ENCODE results near the gene TP53. TPM values are rescaled to one million over a fixed set of nuclear protein-coding genes. Genes with fewer than 3 reads are reported as not detected.

The TP53 gene
- total and polyA plus RNA-seq, 10 of the 15 experiments (the other 5 are each of a cell fraction or from before 2014, with no cell fraction given) = 35.6 to 162 (median 75.9) TPM

GRCh38 chr17:7686222-7687071 is 843 bp downstream of the TP53 start (continued):
- no peak for TF ChIP-seq ZBTB33 (IDR thresholded peaks at IDR 0.05)
- TF ChIP-seq FOS (IDR thresholded peaks at IDR 0.05; ENCODE audit: borderline replicate concordance, extremely low read depth, insufficient read length) = no peak

GRCh38 chr17:7685533-7686221 is 1.6 kb downstream of the TP53 start:
- SMC1A ChIA-PET (ENCODE audit: uncharacterized antibody, unreplicated experiment) = interaction anchor here (0.7 to 5.1 kb wide), 8 partner anchors 53 to 615 kb away, joined by 3 to 42 read pairs (median 4); partner anchors contain the start of genes MPDU1 and SENP3
- peak; percentile 81 for FAIRE-seq
- TF ChIP-seq ZNF384 (IDR thresholded peaks at IDR 0.05; ENCODE audit: borderline replicate concordance, low read depth, low read length) (no peak), NR2C1 (IDR thresholded peaks at IDR 0.05) (no peak), SP1 (IDR thresholded peaks at IDR 0.05; ENCODE audit: low read depth, low read length) (peak; percentile 75), TCF7 (IDR thresholded peaks at IDR 0.05; ENCODE audit: borderline replicate concordance) (no peak), RUNX3 (IDR thresholded peaks at IDR 0.05; ENCODE audit: low read length) (no peak; the same call in 1 of the 2 replicates), CBX5 (IDR thresholded peaks at IDR 0.05; ENCODE audit: low read depth) (no peak), PBX3 (IDR thresholded peaks at IDR 0.05; ENCODE audit: insufficient replicate concordance, low read depth, low read length) (no peak), MLLT1 (IDR thresholded peaks at IDR 0.05) (peak; percentile 92), TAF1 (IDR thresholded peaks at IDR 0.05; ENCODE audit: borderline replicate concordance, low read depth, low read length) (peak; percentile 68; the same call in 1 of the 2 replicates), BCL3 (IDR thresholded peaks at IDR 0.05; ENCODE audit: borderline replicate concordance, insufficient read depth, low read depth, low read length, poor library complexity, severe bottlenecking) (no peak), ZZZ3 (IDR thresholded peaks at IDR 0.05; ENCODE audit: control insufficient read depth, insufficient read length, low read depth) (no peak)

More at GRCh38 chr17:7685533-7686221, 1.6 kb downstream of the TP53 start:
- peak overlapping the region; percentile 59 for H2AFZ ChIP-seq (ENCODE audit: control insufficient read depth, low read depth, low read length)
- peaks cover 62% of the 10 kb centered on the region for H3K79me2 ChIP-seq (ENCODE audit: control insufficient read depth, insufficient read depth, low read length)
- H3K9ac ChIP-seq (ENCODE audit: control insufficient read depth, insufficient read depth, low read length) = peak overlapping the region; percentile 100
- ATAC-seq (peak; percentile 75), DNase-seq (ENCODE audit: low read depth, low spot score) (no peak)
- peak overlapping the region; percentile 30 for H3K4me2 ChIP-seq (ENCODE audit: control insufficient read depth, insufficient read depth)
- H3K27ac ChIP-seq (ENCODE audit: control insufficient read depth, insufficient read depth) = peak overlapping the region; percentile 100
- intact Hi-C loops (cut with micrococcal nuclease; ENCODE audit: unreplicated experiment) = loop anchor here (5.0 to 10.0 kb wide), 5 partner anchors 73 to 381 kb away; partner anchors contain the start of genes CYB5D1, EIF5A, FXR2 and NAA38
- no peaks in the 10 kb centered on the region for H4K20me1 ChIP-seq (ENCODE audit: control insufficient read depth, insufficient read depth)
- in situ Hi-C loops (cut with MboI) = no loop called here
- POLR2A ChIA-PET = interaction anchor here (0.6 to 4.3 kb wide), 20 partner anchors 21 to 1246 kb away, joined by 3 to 35 read pairs (median 6); partner anchors contain the start of genes ACAP1, CYB5D1, FXR2 and MPDU1
- H3K27me3 ChIP-seq (replicated peaks in 1 of 2; ENCODE audit: control insufficient read depth in 2 of 2, insufficient read depth in 2 of 2, low read length in 1 of 2) = no peaks in the 10 kb centered on the region
- RAD21 ChIA-PET (ENCODE audit: unreplicated experiment) = interaction anchor here (0.6 to 4.0 kb wide), 7 partner anchors 51 to 330 kb away, joined by 3 to 43 read pairs (median 21); partner anchors contain the start of genes MPDU1, SAT2 and SENP3
- CTCF ChIA-PET = interaction anchor here (0.6 to 6.4 kb wide), 13 partner anchors 13 to 331 kb away, joined by 3 to 128 read pairs (median 10); partner anchors contain the start of genes FXR2, MPDU1, SAT2 and SHBG
- no peaks in the 10 kb centered on the region for H3K9me3 ChIP-seq (replicated peaks; ENCODE audit: control insufficient read depth, insufficient read depth, low read length)
- peaks cover 12% of the 10 kb centered on the region for H3K4me1 ChIP-seq (ENCODE audit: control insufficient read depth, insufficient read depth, low read length)
- peaks cover 0 to 9% of the 10 kb centered on the region in 2 experiments; a peak in 1 of 4 replicates for H3K36me3 ChIP-seq (ENCODE audit: control insufficient read depth in 2 of 2, insufficient read depth in 2 of 2, low read length in 1 of 2)
- no TSS peak for BruUV-seq (replicated peaks)
- 2% methylated on average over 44 of the region's 44 CpGs for WGBS (ENCODE audit: insufficient coverage, insufficient replicate concordance, low lambda C conversion rate, missing lambda C conversion rate)
- peak overlapping the region; percentile 92 for H3K4me3 ChIP-seq

Measured in GM12878 (cell line).